Stimulated activated CD8-positive, alpha-beta memory T cell treated with anti-CD3 and anti-CD28 coated beads, Interleukin-4, amount 100 ng/mL, for 24 hours (primary cell): ENCODE data around the gene PCYT1A.
"Not testable (repeated sequence)": the region's sequence is repeated elsewhere in the genome, so short reads cannot be mapped to it uniquely, and the experiment has no call there.

Source experiments
- DNase-seq: peaks from one replicate; pipeline ENCODE4 v3.0.0-alpha.2; 2020; ENCODE audit warnings: low read depth

The PCYT1A gene

GRCh38 chr3:196192524-196193051 lies 94.9 kb downstream of the PCYT1A start:
- no peak for DNase-seq

GRCh38 chr3:196192036-196192523 lies 95.4 kb downstream of the PCYT1A start:
- DNase-seq = peak; percentile 33

- no peak for DNase-seq
Measured at GRCh38 chr3:196189566-196190347, 97.8 kb downstream of the PCYT1A start.

DNA sequence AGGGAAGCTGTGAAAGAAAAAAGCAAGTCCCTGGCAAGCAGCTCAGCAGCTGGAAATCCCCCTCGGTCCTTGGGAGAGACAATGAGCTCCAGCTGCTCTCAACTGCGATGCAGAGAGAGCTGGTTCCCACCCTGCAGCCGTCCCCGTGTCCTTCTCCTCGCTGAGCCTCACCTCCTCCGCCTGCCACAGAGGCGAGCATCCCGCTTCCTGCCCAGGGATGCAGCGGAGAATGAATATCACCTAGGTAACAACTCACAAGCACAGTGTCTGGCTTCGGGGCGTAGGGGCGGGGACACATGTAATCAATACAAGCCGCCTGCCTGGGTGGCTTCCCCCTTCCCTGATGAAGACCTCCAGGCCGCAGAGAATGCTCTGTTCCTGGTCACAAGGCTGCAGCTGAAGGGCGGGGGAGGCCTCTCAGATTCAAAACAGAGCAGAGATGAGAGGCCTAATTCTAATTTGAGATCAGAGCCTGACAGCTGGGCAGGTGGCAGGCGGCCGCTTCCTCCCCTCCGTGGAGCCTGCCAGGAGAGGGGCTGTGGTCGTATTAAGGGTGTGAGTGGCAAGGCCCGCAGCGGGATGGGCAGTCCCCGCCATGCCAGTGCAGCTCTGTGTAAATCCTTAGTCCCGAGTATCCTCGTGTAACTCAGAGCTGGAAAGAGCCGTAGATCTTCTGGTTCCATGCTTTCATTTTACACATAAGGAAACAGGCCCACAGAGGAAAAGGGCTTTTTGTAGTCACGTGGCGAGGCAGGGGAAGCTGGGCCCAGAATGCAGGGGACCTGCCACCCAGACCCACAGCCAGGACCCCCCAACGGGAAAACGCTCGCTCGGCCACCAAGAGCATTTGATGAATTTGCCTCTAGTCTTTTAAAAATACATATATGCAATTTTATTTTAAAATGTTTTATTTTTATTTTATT lies 100.6 kb downstream of the PCYT1A start:
- no peak for DNase-seq

GRCh38 chr3:196184881-196185280 lies 102.6 kb downstream of the PCYT1A start:
- DNase-seq = no peak

GRCh38 chr3:196184169-196184432 lies 103.4 kb downstream of the PCYT1A start:
- DNase-seq = not testable (repeated sequence)

DNA sequence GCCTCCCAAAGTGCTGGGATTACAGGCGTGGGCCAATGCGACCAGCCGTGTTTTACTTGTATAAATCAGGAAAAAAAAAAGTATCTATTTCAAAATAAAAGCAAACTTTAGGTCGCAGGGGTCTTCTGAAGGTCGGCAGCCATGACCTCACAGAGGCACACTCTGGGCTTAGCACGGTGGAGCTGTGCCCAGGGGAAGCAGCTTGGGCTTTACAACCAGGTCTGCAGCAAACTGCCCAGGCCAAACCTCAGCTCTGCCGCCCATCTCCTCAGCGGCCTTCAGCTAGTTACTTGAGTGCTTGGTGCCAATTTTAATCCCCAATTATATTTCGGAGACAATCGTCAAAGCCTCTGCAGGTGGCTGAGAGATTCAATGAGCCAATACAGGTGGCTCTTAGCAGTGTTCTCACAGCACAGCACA lies 106.4 kb downstream of the PCYT1A start:
- DNase-seq = no peak

DNA sequence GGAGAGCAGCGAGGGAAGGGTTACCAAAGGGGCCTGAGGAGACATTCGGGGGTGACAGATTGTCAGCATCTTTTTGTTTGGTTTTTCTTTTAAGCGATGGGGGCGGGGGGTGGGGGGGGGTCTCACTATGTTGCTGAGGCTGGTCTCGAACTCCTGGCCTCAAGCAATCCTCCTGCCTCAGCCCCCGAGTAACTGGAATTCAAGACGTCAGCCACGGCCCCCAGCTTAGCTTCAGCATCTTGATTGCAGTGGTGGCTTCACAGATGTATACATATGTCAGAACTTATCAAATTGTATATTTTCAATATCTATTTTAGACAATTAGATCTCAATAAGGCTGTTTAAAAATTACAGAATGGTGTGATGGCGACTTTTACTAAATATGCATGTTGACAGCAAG lies 107.2 kb downstream of the PCYT1A start:
- no peak for DNase-seq
